ENCODE data around the gene EPAS1. TPM values are rescaled to one million over a fixed set of nuclear protein-coding genes. Genes with fewer than 3 reads are reported as not detected.

Gene EPAS1
- 1 to 10 TPM; 2.1 to 2.9 TPM for total RNA-seq

DNA sequence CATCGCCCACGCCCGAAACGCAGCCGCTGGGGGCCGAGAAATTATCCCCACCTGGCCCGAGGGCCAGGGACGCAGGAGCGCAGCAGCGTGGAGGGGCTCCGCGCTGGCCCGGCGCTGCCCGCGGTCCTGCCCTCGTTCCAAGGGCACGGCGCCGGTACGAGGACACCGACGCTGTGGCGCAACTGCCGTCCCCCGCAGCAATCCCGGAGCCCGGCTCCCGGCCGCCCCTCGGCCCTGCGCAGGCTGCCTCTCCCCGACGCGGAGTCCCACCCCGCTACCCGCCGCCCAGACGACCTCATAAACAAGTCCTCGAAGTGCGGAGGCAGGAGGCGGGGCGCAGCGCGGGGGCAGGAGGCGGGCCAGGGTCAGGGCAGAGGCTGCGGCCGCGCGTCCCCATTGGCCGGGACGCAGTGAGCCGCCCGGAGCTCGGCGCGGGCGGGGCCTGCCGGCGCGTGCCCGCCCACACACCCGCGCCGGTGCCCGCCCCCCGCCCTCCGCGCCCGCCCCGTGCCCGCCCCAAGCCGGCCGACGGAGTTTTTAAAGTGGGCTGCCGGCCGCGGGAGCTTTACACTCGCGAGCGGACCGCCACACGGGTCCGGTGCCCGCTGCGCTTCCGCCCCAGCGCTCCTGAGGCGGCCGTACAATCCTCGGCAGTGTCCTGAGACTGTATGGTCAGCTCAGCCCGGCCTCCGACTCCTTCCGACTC lies at the start of gene EPAS1:
EPAS1 (plus strand) TSS at position 568 of the 706 bp plus-strand sequence. CDS start 505 bp downstream, outside the sequence.
- H3K9me3 Mint-ChIP-seq, result no peaks in the 10 kb centered on the region
- H3K4me3 Mint-ChIP-seq, result peak within 1 kb of the TSS; percentile 80
- no peaks in the 10 kb centered on the region for H3K36me3 Mint-ChIP-seq (ENCODE audit: low read depth)
- CTCF ChIA-PET, result interaction anchor here (2.7 kb wide), 1 partner anchor 234 kb away, joined by 8 read pairs; no protein-coding TSS in a partner anchor
- H3K27ac Mint-ChIP-seq, result no peak within 1 kb of the TSS
- DNase-seq, result peak; percentile 84
- intact Hi-C loops (cut with micrococcal nuclease), result loop anchor here (1.0 to 5.0 kb wide), 3 partner anchors 58 to 110 kb away; no protein-coding TSS in a partner anchor
- H3K27me3 Mint-ChIP-seq (ENCODE audit: low read depth), result peaks cover 47% of the 10 kb centered on the region
- peaks cover 15% of the 10 kb centered on the region for H3K4me1 Mint-ChIP-seq (ENCODE audit: low read depth)

DNA sequence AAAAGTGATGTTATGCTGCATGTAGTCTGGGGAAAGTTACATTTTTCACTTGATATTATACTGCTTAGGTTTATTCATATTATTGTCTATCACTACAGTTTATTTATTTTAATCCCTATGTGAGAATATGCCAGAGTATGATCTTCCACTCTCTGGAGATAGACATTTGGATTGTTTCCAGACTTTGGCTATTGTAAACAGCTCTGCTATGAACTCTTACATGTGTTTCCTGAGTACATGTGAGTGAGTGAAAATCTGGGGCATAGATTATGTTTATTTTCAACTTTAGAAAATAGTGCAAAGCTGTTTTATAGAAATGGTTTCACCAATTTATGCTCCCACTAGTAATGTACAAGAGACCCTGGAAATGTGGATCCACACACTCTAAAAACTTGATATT lies 49.0 kb upstream of the EPAS1 start:
- Mint-ChIP-seq H3K27me3 (ENCODE audit: low read depth) (no peaks in the 10 kb centered on the region), H3K27ac (no peak overlapping the region), H3K36me3 (ENCODE audit: low read depth) (no peaks in the 10 kb centered on the region), H3K4me3 (no peak overlapping the region), H3K4me1 (ENCODE audit: low read depth) (no peaks in the 10 kb centered on the region), H3K9me3 (no peaks in the 10 kb centered on the region)
- no peak for DNase-seq
- CTCF ChIA-PET, result no interaction called here
- intact Hi-C loops (cut with micrococcal nuclease), result no loop called here

DNA sequence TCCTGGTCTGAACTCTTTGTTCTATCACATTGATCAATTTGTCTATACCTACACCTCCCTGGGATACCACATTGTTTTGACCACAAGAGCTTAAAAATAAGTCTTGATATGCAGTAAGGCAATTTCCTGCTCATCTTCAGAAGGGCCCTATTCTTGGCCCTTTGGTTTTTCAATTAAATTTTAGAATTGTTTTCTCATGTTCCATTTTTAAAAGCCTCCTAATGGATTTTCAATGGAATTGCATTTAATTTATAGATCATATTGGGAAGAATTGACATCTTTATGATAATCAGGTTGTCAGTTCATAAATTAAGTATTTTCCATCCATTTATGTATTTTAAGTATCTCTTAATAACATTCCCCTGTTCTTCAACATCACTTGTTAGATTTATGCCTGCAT lies 47.6 kb upstream of the EPAS1 start:
- intact Hi-C loops (cut with micrococcal nuclease), result no loop called here
- Mint-ChIP-seq H3K4me1 (ENCODE audit: low read depth) (no peaks in the 10 kb centered on the region), H3K27me3 (ENCODE audit: low read depth) (no peaks in the 10 kb centered on the region), H3K36me3 (ENCODE audit: low read depth) (no peaks in the 10 kb centered on the region), H3K4me3 (no peak overlapping the region), H3K9me3 (no peaks in the 10 kb centered on the region), H3K27ac (no peak overlapping the region)
- no peak for DNase-seq
- CTCF ChIA-PET, result interaction anchor here (1.6 to 2.0 kb wide), 2 partner anchors 9 to 10 kb away, joined by 5 to 7 read pairs; no protein-coding TSS in a partner anchor

DNA sequence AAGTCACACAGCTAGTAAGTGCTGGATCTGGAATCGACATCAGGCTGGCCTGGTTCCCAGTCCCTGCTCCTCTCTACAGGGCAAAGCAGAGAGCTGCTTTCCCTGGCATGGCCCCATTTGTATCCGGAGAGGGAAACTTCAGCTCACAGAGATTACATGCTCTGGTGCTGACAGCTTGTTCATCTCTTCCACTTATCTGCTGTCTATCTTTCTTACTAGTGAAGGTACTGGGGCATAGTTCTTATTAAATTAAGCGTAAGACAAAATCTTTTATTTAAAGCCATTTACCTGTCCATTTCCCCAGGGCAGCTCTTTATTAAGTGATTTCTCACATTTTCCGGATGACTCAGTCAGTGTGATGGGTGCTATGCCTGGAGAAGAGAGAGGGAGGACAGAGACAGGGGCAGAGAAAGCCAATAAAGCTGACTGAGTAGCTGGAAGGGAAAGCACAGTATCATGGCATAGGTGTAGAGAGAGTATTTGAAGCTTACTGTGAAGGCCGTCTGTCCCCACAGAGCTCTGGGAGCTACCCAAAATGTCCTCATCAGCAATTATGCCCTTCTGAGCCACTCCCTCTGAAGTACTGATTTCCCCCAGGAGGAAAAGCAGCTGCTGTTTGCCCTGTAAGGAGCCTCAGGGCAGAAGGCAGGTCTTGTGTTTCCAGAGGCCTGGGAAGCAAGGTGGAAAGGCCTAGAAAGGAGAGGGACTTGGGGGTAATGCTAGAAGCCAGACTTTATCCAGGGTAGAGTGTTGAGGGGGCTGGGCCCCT lies 44.1 kb upstream of the EPAS1 start:
- no peaks in the 10 kb centered on the region for H3K4me1 Mint-ChIP-seq (ENCODE audit: low read depth)
- H3K9me3 Mint-ChIP-seq, result no peaks in the 10 kb centered on the region
- no peak overlapping the region for H3K4me3 Mint-ChIP-seq
- H3K27ac Mint-ChIP-seq, result no peak overlapping the region
- intact Hi-C loops (cut with micrococcal nuclease), result no loop called here
- CTCF ChIA-PET, result interaction anchor here (0.6 kb wide), 1 partner anchor 9 kb away, joined by 3 read pairs; no protein-coding TSS in a partner anchor
- H3K36me3 Mint-ChIP-seq (ENCODE audit: low read depth), result no peaks in the 10 kb centered on the region
- no peaks in the 10 kb centered on the region for H3K27me3 Mint-ChIP-seq (ENCODE audit: low read depth)
- no peak for DNase-seq

DNA sequence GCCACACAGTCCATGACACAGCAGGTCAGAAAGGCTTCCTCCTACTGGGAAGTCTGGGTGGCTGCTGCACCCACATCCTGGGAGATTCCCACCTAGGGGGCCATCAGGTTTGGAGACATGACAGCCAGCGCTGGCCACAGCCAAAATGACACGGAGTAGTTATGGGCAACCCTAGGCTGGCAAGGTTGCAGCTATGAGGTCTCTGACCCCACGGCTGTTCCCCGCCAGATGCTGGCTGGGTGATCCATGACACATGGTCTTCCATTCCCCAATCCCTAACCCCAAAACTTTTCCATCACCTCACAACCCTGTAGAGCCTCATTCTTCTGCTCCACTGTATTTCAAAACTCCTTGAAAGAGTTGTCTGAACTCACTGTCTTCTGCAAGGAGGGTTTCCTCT lies 42.7 kb upstream of the EPAS1 start:
- H3K9me3 Mint-ChIP-seq, result no peaks in the 10 kb centered on the region
- no peak for DNase-seq
- CTCF ChIA-PET, result interaction anchor here (0.6 kb wide), 1 partner anchor 426 kb away, joined by 3 read pairs; no protein-coding TSS in a partner anchor

DNA sequence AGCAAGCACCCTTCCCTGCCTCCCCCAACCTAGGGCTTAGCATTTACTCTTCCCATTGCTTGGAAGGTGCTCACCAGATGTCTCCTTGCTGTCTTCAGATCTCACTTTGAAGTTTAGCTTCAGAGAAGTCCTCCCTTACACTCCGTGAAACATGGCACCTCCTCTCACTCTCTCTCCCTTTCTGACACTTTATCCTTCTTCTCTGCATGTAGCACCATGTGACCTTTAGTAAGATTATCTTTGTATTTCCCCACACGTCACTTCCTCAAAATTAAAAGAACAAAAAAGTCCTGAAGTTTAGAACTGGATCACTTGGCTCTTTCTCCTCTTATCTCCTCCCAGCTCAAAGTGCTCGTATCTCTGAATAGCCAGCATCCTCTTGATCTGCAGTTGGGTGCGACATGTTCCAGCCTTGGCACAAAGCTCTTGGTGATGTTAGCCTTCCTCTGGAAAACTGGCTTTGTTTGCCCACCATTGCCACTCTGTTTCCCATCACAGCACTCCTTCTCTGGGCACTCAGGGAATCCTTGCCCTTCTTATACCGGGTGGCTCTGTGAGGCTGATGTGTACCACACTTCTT lies 40.6 kb upstream of the EPAS1 start:
- H3K27me3 Mint-ChIP-seq (ENCODE audit: low read depth), result no peaks in the 10 kb centered on the region
- DNase-seq, result no peak
- no peak overlapping the region for H3K4me3 Mint-ChIP-seq
- CTCF ChIA-PET, result no interaction called here
- no peaks in the 10 kb centered on the region for H3K9me3 Mint-ChIP-seq
- no peaks in the 10 kb centered on the region for H3K4me1 Mint-ChIP-seq (ENCODE audit: low read depth)
- H3K36me3 Mint-ChIP-seq (ENCODE audit: low read depth), result no peaks in the 10 kb centered on the region
- intact Hi-C loops (cut with micrococcal nuclease), result no loop called here
- no peak overlapping the region for H3K27ac Mint-ChIP-seq

More for the DNA sequence above, 42.7 kb upstream of the EPAS1 start:
- no peaks in the 10 kb centered on the region for H3K36me3 Mint-ChIP-seq (ENCODE audit: low read depth)
- H3K27ac Mint-ChIP-seq, result no peak overlapping the region
- no peak overlapping the region for H3K4me3 Mint-ChIP-seq
- no peaks in the 10 kb centered on the region for H3K4me1 Mint-ChIP-seq (ENCODE audit: low read depth)
- H3K27me3 Mint-ChIP-seq (ENCODE audit: low read depth), result no peaks in the 10 kb centered on the region
- intact Hi-C loops (cut with micrococcal nuclease), result no loop called here

DNA sequence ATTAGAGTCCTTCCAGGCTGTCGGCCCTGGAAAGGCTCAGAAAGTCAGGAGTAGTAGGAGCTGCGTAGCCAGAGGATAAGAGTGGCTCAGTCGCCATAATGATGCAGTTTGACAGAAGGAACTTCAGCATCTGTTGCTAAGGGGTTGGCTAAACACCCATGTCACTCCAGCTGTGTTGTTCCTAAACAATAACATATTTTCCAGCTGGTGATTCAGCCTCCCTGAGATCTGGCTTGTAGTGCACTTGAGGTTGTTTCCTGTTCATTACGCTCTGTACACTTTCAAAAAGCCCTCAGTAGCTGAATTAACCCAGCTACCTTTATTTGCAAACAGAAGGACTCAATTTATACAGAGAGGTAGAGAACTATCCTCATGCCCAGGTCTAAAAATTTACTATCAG lies 39.7 kb upstream of the EPAS1 start:
- CTCF ChIA-PET, result no interaction called here
- no peak overlapping the region for H3K4me3 Mint-ChIP-seq

DNA sequence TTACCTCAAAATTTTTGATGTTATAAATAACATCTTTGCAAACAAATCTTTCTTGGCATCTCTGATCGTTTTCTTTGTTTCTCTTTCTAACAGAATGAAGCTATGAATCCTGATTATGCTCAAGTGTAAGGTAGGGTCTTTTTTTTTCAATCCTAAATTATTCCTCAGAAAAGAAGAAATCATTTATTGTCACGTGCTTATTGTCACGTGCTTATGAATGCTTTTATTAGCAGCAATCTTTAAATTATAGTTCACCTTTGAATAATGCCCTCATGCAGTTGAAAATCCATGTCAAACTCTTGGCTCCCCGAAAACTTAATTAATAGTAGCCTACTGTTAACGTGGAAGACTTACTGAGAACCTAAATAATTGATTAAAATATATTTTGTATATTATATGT lies 39.2 kb upstream of the EPAS1 start:
- CTCF ChIA-PET, result no interaction called here
- Mint-ChIP-seq H3K27ac (no peak overlapping the region), H3K36me3 (ENCODE audit: low read depth) (no peaks in the 10 kb centered on the region), H3K9me3 (no peaks in the 10 kb centered on the region), H3K27me3 (ENCODE audit: low read depth) (no peaks in the 10 kb centered on the region), H3K4me3 (no peak overlapping the region), H3K4me1 (ENCODE audit: low read depth) (no peaks in the 10 kb centered on the region)
- intact Hi-C loops (cut with micrococcal nuclease), result no loop called here
- DNase-seq, result no peak

More for the DNA sequence above, 39.7 kb upstream of the EPAS1 start:
- Mint-ChIP-seq H3K9me3 (no peaks in the 10 kb centered on the region), H3K27ac (no peak overlapping the region), H3K27me3 (ENCODE audit: low read depth) (no peaks in the 10 kb centered on the region), H3K4me1 (ENCODE audit: low read depth) (no peaks in the 10 kb centered on the region), H3K36me3 (ENCODE audit: low read depth) (no peaks in the 10 kb centered on the region)
- intact Hi-C loops (cut with micrococcal nuclease), result no loop called here
- DNase-seq, result no peak

DNA sequence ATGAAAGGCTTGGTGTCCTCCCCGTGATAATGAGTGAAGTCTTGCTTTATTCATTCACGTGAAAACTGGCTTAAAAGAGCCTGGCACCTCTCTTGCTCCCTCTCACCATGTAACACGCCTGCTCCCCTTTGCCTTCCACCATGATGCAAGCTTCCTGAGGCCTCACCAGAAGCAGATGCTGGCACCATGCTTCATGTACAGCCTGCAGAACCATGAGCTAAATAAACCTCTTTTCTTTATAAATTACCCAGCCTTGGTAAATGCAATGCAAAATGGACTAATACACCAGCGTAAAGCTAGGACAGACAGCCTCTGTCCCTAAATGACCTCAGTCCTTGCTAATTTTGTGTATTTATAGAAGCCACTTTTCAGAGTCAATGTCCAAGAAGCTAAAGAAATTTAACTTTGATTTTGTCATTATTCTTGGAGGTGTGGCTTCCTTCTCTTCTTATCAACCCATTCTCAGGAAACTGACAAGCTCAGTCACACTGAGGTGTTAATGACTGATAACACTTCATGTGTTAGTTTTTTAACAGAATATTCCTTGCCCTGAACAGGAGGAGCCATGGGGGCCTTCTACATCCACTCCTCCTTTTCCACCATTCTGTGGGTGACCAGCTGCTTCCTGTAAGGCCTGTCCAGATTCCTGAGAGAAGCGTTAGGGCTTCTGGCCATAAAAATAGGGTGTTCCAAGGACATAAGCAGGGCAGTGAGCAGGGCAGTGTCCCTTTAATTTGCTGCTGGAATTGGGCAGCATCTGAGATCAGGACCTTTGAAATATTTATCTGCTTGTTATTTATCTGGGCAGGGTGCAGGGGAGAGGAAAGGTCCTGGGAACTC lies 38.0 kb upstream of the EPAS1 start:
- DNase-seq, result no peak
- Mint-ChIP-seq H3K27ac (no peak overlapping the region), H3K36me3 (ENCODE audit: low read depth) (no peaks in the 10 kb centered on the region), H3K4me3 (no peak overlapping the region), H3K27me3 (ENCODE audit: low read depth) (no peaks in the 10 kb centered on the region), H3K4me1 (ENCODE audit: low read depth) (no peaks in the 10 kb centered on the region), H3K9me3 (no peaks in the 10 kb centered on the region)
- CTCF ChIA-PET, result interaction anchor here (0.6 to 1.2 kb wide), 2 partner anchors 9 to 606 kb away, joined by 3 to 7 read pairs; no protein-coding TSS in a partner anchor
- intact Hi-C loops (cut with micrococcal nuclease), result no loop called here

DNA sequence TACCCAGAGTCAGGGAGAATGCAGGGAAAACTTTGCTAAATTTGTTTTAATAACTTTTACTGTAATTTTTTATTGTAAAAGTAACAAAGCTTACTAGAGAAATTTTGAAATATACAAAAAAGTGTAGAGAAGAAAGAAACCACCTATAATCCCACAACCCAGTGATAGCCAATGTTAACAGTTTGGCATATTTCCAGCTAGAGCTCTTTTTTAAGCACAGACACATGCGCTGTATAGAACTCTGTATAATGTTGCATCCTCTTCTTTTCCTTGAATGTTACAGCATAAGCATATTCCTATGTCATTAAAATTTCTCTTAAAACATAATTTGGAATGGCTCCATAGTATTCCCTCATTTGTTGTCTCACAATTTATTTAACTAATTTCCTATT lies 37.4 kb upstream of the EPAS1 start:
- DNase-seq, result no peak
- Mint-ChIP-seq H3K9me3 (no peaks in the 10 kb centered on the region), H3K27ac (no peak overlapping the region), H3K4me1 (ENCODE audit: low read depth) (no peaks in the 10 kb centered on the region), H3K27me3 (ENCODE audit: low read depth) (no peaks in the 10 kb centered on the region), H3K36me3 (ENCODE audit: low read depth) (no peaks in the 10 kb centered on the region), H3K4me3 (no peak overlapping the region)
- intact Hi-C loops (cut with micrococcal nuclease), result no loop called here
- CTCF ChIA-PET, result interaction anchor here (1.2 kb wide), 1 partner anchor 9 kb away, joined by 7 read pairs; no protein-coding TSS in a partner anchor

DNA sequence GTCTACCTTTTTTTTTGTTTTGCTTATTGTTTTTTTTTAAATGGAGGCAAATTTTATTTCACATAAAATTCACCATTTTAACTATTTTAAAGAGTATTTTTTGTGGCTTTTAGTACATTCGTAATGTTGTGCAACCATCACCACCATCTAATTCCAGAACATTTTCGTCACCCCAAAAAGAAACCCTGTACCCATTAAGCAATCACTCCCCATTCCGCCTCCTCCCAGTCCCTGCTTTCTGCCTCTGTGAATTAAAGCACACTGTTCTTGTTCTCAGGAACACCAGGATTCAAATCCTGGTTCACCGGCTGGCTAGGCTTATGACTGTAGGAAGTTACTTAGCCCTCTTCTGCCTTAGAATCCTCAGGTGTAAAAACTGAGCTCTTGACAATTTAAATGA lies 36.9 kb upstream of the EPAS1 start:
- H3K27ac Mint-ChIP-seq, result no peak overlapping the region
- CTCF ChIA-PET, result no interaction called here
- H3K27me3 Mint-ChIP-seq (ENCODE audit: low read depth), result no peaks in the 10 kb centered on the region
- DNase-seq, result no peak
- no peaks in the 10 kb centered on the region for H3K4me1 Mint-ChIP-seq (ENCODE audit: low read depth)
- H3K36me3 Mint-ChIP-seq (ENCODE audit: low read depth), result no peaks in the 10 kb centered on the region
- intact Hi-C loops (cut with micrococcal nuclease), result no loop called here
- no peaks in the 10 kb centered on the region for H3K9me3 Mint-ChIP-seq
- no peak overlapping the region for H3K4me3 Mint-ChIP-seq

Measured in activated naive CD4-positive, alpha-beta T cell treated with anti-CD3 and anti-CD28 coated beads for 36 hours (primary cell).